ENCODE measurements around the gene EFHC1.

DNA sequence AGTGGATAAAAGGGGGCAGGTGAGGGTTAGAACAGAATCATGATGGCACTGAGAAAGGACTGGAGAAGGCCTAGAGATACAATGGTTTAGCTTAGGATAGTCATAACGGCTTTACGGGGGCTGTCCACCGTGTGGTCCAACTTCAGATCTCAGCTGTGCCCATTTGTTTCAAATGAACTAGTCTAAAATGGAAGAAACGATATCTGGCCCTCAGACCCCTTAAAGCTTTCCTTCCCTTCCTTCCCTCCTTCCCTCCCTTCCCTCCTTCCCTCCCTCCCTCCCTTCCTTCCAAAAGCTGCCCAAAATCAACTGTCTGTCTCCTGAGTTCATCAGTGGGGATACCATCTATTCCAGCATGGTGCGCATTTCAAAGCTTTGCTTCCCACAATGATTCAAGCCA, 128.9 kb downstream of the EFHC1 start:
- TF ChIP-seq MYC (IDR thresholded peaks at IDR 0.05; ENCODE audit: low read depth, low read length) = no peak
- TF ChIP-seq, protein P1, sequence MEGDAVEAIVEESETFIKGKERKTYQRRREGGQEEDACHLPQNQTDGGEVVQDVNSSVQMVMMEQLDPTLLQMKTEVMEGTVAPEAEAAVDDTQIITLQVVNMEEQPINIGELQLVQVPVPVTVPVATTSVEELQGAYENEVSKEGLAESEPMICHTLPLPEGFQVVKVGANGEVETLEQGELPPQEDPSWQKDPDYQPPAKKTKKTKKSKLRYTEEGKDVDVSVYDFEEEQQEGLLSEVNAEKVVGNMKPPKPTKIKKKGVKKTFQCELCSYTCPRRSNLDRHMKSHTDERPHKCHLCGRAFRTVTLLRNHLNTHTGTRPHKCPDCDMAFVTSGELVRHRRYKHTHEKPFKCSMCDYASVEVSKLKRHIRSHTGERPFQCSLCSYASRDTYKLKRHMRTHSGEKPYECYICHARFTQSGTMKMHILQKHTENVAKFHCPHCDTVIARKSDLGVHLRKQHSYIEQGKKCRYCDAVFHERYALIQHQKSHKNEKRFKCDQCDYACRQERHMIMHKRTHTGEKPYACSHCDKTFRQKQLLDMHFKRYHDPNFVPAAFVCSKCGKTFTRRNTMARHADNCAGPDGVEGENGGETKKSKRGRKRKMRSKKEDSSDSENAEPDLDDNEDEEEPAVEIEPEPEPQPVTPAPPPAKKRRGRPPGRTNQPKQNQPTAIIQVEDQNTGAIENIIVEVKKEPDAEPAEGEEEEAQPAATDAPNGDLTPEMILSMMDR (IDR thresholded peaks at IDR 0.05; ENCODE audit: low read depth, low read length) = no peak

Data from NB4 (cell line).